ENCODE data around the gene SPINT1.

SPINT1 gene

GRCh38 chr15:40845511-40846284 lies 1.9 kb downstream of the SPINT1 start:
- TF ChIP-seq RAD21 (IDR thresholded peaks at IDR 0.05; ENCODE audit: low read depth) (no peak; the same call in 1 of the 2 replicates), TCF12 (IDR thresholded peaks at IDR 0.05; ENCODE audit: low read depth) (peak; percentile 77), USF1 (IDR thresholded peaks at IDR 0.05) (0 out of 2 replicates have a peak, but pooled peaks have one; percentile 18), CEBPB (IDR thresholded peaks at IDR 0.05) (no peak), TEAD4 (IDR thresholded peaks at IDR 0.05) (peak; percentile 84), CREB1 (IDR thresholded peaks at IDR 0.05; ENCODE audit: low read depth) (no peak), NFIC (IDR thresholded peaks at IDR 0.05) (no peak), YY1 (IDR thresholded peaks at IDR 0.05; ENCODE audit: low read depth) (no peak), EP300 (IDR thresholded peaks at IDR 0.05; ENCODE audit: borderline replicate concordance) (peak; percentile 11; the same call in 1 of the 2 replicates), EGR1 (IDR thresholded peaks at IDR 0.05) (no peak), FOXM1 (IDR thresholded peaks at IDR 0.05; ENCODE audit: borderline replicate concordance, low read depth) (no peak), TAF1 (IDR thresholded peaks at IDR 0.05; ENCODE audit: low read depth) (no peak), REST (IDR thresholded peaks at IDR 0.05; ENCODE audit: low read depth) (no peak), MAX (IDR thresholded peaks at IDR 0.05) (peak; percentile 51; the same call in 1 of the 2 replicates)

- no peak for TF ChIP-seq USF1 (IDR thresholded peaks at IDR 0.05)
- no peak for TF ChIP-seq CREB1 (IDR thresholded peaks at IDR 0.05; ENCODE audit: low read depth)
- TF ChIP-seq TCF12 (IDR thresholded peaks at IDR 0.05; ENCODE audit: low read depth): no peak
- no peak for TF ChIP-seq EGR1 (IDR thresholded peaks at IDR 0.05)
- no peak for TF ChIP-seq EP300 (IDR thresholded peaks at IDR 0.05; ENCODE audit: borderline replicate concordance)
- TF ChIP-seq NFIC (IDR thresholded peaks at IDR 0.05): no peak
- no peak for TF ChIP-seq TAF1 (IDR thresholded peaks at IDR 0.05; ENCODE audit: low read depth)
- no peak for TF ChIP-seq YY1 (IDR thresholded peaks at IDR 0.05; ENCODE audit: low read depth)
- no peak for TF ChIP-seq MAX (IDR thresholded peaks at IDR 0.05)
- TF ChIP-seq ZBTB7A (IDR thresholded peaks at IDR 0.05; ENCODE audit: low read depth): no peak
- no peak for TF ChIP-seq FOXM1 (IDR thresholded peaks at IDR 0.05; ENCODE audit: borderline replicate concordance, low read depth)
- TF ChIP-seq CEBPB (IDR thresholded peaks at IDR 0.05): no peak
- TF ChIP-seq REST (IDR thresholded peaks at IDR 0.05; ENCODE audit: low read depth): no peak
- TF ChIP-seq TEAD4 (IDR thresholded peaks at IDR 0.05): no peak
- TF ChIP-seq RAD21 (IDR thresholded peaks at IDR 0.05; ENCODE audit: low read depth): no peak
These were observed 3.0 kb downstream of the SPINT1 start for GRCh38 chr15:40846841-40847222.

- no peak for TF ChIP-seq TCF12 (IDR thresholded peaks at IDR 0.05; ENCODE audit: low read depth)
These were observed 3.5 kb downstream of the SPINT1 start for GRCh38 chr15:40847223-40847961.

GRCh38 chr15:40850576-40851112 lies 6.8 kb downstream of the SPINT1 start:
- TF ChIP-seq RAD21 (IDR thresholded peaks at IDR 0.05; ENCODE audit: low read depth): no peak
- no peak for TF ChIP-seq CREB1 (IDR thresholded peaks at IDR 0.05; ENCODE audit: low read depth)
- no peak for TF ChIP-seq NFIC (IDR thresholded peaks at IDR 0.05)
- TF ChIP-seq FOXM1 (IDR thresholded peaks at IDR 0.05; ENCODE audit: borderline replicate concordance, low read depth): no peak
- TF ChIP-seq USF1 (IDR thresholded peaks at IDR 0.05): no peak
- TF ChIP-seq TAF1 (IDR thresholded peaks at IDR 0.05; ENCODE audit: low read depth): no peak
- TF ChIP-seq TEAD4 (IDR thresholded peaks at IDR 0.05): no peak
- TF ChIP-seq REST (IDR thresholded peaks at IDR 0.05; ENCODE audit: low read depth): no peak
- no peak for TF ChIP-seq TCF12 (IDR thresholded peaks at IDR 0.05; ENCODE audit: low read depth)

Data from Ishikawa (cell line).